Activated T-helper 1 cell treated with Interleukin-2 at 50 U/mL for 16 hours (primary cell): Measurements from ENCODE around the gene HASPIN.
"Not testable (repeated sequence)": the region's sequence is repeated elsewhere in the genome, so short reads cannot be mapped to it uniquely, and the experiment has no call there.

Source experiments
- DNase-seq: peaks from one replicate; pipeline ENCODE4 v3.0.0-alpha.2; 2020; ENCODE audit warnings: low read depth

HASPIN gene

DNA sequence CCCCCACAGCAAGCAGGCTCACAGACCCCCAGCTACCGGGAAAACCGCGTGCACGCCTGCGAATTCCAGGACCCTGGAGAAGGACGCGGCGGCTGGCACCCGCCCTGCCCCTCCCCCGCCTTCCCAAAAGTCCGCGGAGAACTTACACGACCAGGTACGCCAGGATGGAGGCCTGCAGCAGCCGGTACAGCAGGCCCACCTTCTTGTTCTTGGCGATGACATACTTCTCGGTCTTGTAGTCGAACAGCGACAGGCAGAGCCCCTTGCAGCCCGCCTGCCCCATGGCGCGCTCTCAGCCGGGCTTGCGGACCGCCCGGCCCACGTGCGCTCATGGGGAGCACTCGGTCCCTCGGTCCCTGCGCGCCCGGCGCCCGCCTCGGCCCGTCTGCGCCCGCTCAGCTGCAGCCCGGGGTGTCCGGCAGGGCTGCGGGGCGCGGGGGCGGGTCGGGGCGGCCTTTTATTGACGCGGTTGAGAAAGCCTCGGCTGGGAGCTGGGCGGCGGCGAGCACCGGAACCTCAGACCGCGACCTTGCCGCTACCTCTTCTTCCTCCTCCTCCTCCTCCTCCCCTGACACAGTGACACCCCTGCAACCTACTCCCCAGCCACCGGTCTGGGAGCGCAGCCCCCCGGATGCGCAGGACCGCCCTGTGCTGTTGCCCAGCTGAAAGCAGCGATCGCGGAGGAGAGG lies 27.8 kb upstream of the HASPIN start, which contains the start of gene P2RX5:
P2RX5 (minus strand) TSS at position 433 of the 689 bp plus-strand sequence; CDS start at position 283, 150 bp downstream.
- peak; percentile 21 for DNase-seq

DNA sequence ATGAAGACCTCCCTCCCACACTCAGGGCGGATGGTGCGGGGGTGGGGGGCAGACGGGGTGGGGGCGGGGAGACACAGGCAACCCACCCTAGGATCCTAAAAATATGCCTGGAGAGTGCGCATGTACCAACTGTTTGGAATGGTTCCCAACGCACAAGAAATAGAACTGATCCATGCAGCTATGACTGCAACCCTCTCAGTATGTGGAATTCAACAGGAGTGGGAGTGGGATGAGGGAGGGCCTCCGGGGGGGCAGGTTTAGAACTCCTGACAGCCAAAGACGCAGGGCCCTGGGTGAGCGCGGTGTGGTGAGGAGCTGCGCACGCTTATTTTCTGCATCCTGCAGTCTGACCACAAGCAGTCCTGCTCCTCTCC lies 26.6 kb upstream of the HASPIN start:
- no peak for DNase-seq

DNA sequence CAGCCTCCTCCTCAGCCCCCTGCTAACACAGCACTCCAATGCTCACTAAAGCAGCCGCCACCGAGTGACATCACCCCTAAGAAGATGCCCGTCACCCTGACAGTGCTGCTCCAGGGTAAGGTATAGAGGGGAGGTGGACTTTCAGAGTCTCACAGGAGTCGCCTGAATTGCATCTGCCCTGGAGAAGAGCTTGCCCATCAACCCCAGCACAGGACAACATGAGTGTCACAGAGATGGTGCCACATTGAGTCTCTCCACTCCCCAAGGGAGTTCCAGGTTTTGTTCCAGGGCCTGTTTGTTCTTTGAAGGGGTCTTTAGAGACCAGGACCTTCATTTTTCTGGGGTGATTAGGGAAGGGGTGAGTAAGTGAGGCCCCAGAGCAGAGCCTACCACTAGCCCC lies 25.6 kb upstream of the HASPIN start:
- no peak for DNase-seq

DNA sequence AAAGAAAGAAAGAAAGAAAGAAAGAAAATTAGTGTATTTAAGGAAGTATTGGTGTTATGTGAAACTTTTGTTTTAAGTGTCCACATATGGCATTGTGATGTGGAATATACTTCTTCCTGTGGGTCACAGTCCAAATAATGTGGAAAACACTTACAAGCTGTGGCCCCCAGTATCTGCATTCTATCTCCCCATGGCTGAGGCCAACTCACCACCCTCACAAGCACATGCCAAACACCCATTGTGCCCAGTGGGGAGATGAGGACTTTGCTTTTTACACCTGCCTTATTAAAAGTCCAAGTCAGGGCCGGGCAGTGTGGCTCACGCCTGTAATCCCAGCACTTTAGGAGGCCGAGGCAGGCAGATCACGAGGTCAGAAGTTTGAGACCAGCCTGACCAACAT lies 23.8 kb upstream of the HASPIN start:
- no peak for DNase-seq

DNA sequence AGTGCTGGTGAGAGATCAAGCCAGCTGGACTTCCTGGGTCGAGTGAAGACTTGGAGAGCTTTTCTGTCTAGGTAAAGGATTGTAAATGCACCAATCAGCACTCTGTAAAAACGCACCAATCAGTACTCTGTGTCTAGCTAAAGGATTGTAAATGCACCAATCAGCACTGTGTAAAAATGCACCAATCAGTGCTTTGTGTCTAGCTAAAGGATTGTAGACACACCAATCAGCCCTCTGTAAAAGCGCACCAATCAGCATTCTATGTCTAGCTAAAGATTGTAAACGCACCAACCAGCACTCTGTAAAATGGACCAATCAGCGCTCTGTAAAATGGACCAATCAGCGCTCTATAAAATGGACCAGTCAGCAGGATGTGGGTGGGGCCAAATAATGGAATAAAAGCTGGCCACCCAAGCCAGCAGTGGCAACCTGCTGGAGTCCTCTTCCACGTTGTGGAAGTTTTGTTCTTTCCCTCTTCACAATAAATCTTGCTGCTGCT lies 21.6 kb upstream of the HASPIN start:
- DNase-seq, result not testable (repeated sequence)

DNA sequence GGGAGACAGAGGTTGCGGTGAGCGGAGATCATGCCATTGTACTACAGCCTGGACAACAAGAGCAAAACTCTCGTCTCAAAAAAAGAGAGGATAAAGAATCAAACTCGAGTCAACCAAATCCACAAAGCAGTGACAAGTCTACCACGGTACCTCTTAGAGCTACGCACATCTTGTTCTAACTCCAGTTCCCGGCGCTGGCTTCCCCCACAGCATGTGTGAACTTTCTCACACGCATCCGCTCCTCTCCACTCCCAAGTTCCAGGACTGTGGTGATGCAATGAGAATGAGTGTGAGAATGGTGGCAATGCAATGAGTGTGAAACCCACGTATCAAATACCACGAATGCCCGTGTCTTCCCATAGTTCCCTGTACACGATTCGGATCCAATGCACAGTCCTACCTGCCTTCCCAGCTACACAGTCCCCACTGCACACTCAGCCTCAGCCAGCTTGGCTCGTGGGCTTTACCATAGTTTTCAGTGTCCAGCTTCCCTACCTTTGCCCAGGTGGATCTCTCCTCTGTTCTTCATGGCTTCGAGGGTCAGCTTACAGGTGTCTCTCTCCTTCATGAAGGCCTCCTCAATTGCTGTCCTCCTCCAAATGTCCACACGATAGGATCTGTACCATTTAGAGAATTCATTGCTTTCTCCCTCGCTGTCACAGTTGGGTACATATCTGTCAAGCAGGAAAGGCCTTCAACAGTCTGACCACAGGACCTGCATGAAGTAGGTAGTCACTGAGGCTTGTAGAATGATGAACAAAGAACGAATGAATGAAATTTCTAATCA lies 18.6 kb upstream of the HASPIN start:
- no peak for DNase-seq

DNA sequence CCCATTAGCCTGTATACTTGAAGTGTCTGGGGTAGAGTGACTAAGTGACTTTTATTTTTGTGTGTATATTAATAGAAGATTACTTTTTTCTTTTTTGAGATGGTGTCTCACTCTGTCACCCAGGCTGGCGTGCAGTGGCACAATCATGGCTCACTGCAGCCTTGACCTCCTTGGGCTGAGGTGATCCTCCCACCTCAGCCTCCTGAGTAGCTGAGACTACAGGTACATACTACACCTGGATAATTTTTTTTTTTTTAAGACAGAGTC lies 18.1 kb upstream of the HASPIN start:
- not testable (repeated sequence) for DNase-seq

DNA sequence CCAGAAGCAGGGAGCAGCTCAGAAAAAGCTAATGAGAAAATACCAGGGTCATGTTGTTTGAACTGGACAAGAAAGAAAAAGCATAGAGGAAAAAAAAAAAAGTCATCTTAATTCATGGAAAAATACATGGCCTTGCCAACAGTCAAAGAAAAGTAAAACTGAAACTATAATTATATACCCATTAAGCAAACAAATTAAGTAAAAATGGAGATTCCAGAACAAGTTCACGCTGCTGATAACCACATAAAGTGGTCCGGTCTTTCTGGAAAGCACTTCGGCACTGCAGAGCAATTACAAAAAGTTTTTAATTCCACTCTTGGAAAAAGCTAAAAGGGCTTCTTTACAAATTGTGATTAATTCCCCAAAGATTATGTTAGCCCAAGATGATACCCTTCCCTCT lies 15.3 kb upstream of the HASPIN start:
- no peak for DNase-seq

DNA sequence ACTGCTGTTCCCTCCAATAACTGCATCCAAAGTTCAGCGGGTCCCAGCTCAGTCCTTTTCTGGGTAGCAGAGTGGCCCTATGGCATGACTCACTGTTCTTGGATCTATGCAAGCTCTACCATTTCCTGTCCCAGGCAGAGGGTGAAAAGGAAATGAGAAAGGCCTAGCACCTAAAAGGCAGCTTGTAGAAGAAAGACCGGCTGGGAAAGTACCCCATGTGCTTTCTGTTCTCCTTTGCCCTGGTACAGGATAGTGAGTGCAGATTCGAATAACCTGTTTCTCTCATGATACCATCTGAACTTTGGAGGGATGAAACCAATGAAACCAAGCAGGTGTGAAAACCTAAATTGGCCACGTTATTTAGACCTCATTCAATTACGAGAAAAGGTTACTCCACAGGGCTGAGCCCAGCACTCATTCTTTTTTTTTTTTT lies 12.7 kb upstream of the HASPIN start:
- peak; percentile 44 for DNase-seq

DNA sequence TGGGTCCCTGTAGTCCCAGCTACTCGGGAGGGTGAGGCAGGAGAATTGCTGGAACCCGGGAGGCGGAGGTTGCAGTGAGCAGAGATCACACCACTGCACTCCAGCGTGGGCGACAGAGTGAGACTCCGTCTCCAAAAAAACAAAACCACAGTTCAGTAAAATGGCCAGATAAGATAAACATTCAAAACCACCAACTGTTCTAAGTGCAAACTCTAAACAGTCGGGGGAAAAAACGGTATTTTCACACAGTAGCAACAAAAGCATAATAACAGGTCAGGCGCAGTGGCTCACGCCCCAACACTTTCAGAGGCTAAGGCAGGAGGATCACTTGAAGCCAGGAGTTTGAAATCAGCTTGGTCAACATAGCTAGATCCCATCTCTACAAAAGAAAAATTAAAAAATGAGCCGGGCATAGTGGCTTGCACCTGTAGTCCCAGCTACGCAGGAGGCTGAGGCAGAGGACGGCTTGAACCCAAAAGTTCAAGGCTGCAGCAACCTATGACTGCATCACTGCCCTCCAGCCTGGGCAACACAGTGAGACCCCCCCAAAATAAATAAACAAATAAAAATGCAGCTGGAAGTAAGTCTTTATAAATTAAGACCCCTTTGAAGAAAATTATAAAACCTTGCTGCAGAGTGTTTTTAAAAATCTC lies 10.8 kb upstream of the HASPIN start:
- no peak for DNase-seq

DNA sequence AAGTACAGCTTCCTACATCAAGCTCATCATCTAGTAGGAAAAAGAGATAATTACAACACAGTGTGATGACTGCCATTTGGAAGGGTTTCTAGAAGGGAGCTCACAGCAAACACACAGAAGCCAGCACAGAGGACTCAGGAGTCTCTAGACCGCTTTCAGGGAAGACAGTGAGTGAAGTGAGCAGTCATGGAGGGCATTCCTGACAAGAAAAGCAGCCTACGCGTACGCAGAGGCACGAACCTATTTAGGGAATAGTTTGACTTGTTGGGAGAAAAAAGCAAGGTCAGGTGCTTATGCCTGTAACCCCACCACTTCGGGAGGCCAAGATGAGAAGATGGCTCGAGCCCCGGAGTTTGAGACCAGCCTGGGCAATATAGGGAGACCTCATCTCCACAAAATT lies 8.4 kb upstream of the HASPIN start:
- DNase-seq, result no peak

DNA sequence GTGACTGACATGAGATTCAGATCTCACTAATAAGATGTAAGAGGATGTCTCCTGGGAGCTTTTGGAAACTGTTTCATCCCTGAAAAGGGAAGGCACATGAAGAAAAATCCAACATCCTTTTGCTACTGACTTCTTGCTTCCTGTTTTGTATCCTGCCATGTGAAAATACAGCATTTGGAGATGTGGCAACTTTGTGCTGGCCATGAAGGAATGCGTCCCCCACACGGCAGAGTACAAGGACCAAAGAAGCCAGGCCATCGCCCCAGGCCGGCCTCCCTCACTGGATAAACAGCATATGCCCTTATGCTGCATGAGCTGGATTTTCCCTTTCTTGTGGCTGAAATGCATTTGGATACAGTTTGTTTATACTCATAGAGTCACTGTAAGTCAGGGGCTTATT lies 5.5 kb upstream of the HASPIN start:
- no peak for DNase-seq

DNA sequence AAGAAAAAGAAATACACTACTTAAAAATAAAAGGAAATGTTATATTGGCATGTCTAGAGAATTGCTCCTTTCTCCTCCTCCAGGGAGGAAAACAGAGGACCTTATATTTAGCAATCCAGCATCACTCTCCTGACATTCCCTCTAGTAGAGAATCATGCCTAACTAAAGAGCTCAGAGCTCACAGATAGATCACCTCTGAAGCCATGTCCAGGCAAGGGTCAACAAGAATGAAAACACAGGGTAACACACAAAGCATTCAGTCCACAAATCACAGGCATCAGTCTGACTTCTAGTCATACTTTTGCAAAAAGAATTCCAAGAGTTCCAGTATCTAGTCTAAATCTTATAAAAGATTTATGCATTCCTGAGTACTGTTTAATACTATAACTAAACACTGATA lies 4.4 kb upstream of the HASPIN start:
- no peak for DNase-seq

DNA sequence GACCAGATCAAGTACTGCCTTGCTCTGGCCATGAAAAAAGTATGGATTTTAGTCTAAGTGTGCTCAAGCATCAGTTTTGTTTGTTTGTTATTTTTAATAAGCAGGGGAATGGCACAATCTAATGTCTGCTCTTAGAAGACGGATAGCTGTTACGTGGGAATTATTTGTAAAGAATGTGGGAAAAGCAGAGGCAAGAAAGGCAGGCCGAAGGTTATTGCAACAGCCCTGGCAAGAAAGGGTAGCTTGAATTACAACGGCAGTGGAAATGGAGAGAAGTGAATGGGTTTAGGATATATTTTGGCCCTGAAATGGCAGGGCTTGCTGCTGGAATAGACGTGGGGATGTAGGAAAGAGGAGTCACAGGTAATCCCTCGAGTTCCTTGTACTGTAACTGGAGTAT lies 987 bp upstream of the HASPIN start:
- no peak for DNase-seq

DNA sequence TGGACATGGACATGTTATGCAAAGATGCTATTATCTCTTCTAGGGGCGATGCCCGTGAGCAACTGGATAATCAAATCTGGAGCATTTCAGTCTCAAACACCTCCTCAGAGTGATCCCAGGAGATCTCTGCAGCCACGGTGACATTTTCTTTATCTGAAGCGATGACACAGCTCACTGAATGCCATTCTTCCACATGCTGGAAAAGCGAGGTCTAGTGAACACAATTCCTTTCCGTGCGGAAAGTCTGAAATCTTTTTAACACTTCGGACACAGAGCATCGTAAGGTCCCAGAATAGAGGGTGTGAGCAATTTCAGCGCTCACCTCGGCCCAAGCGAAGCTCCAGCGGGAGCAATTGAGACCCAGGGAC lies 531 bp upstream of the HASPIN start:
- DNase-seq, result no peak

DNA sequence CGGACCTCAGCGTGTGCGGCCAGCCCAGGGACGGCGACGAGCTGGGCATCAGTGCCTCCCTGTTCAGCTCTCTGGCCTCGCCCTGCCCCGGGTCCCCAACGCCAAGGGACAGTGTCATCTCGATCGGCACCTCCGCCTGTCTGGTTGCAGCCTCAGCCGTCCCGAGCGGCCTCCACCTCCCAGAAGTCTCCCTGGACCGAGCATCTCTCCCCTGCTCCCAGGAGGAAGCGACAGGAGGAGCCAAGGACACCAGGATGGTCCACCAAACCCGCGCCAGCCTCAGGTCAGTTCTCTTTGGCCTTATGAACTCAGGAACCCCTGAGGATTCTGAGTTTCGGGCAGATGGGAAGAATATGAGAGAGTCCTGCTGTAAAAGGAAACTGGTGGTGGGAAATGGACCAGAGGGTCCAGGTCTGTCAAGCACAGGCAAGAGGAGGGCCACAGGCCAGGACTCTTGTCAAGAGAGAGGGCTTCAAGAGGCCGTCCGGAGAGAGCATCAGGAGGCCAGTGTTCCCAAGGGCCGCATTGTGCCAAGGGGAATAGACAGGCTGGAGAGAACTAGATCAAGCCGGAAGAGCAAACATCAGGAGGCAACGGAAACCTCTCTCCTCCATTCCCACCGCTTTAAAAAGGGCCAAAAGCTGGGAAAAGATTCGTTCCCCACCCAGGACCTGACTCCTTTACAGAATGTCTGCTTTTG lies 825 bp downstream of the HASPIN start:
- DNase-seq, result no peak

DNA sequence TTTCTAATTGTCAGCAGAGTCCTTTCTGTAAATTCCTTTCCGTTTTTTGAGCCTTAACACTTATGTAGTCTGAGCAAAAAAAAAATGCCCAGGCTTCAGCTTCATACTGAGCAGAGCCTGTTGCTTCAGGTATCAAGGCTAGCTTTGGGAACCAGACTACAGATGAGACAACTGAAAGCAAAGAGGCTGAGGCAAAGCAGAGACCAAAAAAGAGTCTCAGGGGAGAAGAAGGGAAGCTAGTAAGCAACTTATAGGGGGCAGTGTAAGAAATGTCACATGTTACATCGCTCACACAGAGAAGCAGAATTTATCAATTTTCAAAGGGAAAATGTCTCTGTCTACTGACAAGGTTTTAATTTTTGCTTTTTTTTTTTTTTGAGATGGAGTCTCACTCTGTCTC lies 3.3 kb downstream of the HASPIN start:
- no peak for DNase-seq

DNA sequence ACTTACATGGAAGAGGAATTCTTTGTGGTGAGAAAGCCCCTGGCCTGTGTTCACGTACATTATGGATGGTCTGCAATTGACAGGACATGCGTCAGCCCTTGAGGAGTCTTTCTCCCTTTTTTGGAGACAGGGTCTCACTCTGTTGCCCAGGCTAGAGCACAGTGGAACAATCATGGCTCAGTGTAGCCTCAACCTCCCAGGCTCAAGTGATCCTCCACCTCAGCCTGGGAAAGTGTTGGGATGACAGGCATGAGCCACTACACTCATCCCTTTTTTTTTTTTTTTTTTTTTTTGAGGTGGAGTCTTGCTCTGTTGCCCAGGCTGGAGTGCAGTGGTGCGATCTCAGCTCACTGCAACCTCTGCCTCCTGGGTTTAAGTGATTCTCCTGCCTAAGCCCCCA lies 4.4 kb downstream of the HASPIN start:
- not testable (repeated sequence) for DNase-seq

DNA sequence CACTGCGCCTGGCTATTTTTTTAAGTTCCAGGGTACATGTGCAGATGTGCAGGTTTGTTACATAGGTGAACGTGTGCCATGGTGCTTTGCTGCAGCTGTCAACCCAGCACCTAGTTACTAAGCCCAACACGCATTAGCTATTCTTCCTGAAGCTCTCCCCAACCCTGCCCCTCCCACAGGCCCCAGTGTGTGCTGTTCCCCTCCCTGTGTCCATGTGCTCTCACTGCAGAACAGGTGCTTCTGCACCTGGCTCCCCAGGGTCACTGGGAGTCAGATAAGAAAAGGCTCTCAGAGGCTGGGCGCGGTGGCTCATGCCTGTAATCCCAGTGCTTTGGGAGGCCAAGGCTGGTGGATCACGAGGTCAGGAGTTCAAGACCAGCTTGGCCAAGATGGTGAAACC lies 6.2 kb downstream of the HASPIN start:
- DNase-seq, result no peak

DNA sequence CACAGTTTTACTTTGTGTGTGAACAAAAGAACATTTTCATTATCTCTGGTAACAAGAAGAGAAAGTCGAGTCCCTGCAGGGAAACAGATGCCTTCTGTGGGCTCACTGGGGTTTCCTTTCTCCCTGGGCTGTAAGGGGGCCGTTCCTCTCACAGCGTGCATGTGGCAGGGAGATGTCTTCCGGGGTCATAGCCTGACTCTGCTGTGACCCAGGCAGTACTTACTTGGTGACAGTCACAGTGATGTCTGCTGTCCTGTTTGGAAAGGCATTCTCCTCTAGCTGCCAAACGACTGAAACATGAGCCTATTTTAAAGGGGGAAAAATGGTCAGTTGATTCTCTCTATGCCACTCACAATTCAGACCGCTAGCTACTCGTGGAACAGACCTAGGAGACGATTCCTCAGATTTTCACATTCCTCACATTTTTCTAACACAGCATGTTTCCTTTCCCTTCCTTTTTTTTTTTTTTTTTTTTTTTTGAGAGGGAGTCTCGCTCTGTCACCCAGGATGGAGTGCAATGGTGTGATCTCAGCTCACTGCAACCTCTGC lies 7.3 kb downstream of the HASPIN start:
- no peak for DNase-seq

DNA sequence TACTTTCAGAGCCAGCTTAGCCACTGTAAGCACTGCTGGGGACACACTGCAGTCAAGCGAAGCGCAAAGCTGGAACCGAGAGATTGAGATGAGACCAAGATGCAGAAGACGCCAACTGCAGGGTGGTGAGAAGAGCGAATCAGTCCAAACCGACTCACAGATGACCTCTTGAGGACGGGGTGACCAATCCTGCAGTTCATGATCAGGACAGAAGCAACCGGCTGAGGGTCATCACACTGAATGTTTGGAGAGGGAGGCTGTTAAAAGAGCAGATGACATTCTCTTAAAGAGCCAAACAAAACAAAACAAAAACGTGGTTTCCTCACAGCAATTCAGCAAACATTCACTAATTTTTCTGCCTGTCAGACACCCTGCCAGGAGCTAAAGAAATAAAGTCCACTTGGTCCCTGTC lies 8.5 kb downstream of the HASPIN start:
- DNase-seq, result no peak

DNA sequence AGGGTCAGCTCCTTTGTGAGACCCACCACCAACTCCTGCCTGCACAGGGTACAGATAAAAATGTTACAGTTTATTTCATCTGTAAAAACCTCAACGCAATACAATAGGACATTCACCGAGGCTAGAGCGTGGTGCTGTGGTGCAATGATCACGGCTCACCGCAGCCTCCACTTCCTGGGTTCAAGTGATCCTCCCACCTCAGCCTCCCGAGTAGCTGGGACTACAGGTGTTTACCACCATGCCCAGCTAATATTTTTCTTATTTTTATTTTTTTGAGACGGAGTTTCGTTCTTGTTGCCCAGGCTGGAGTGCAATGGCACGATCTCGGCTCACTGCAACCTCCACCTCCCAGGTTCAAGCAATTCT lies 11.2 kb downstream of the HASPIN start:
- not testable (repeated sequence) for DNase-seq
